ENCODE data around the gene PARD6G. TPM values are rescaled to one million over a fixed set of nuclear protein-coding genes. Genes with fewer than 3 reads are reported as not detected.
A peak's percentile ranks its signal among the peaks of the same experiment; 100 is the strongest.

Gene PARD6G
- total RNA-seq, 2 donors from 2014 or later = not detected

GRCh38 chr18:80126797-80127196 lies 120.5 kb downstream of the PARD6G start:
- Mint-ChIP-seq H3K4me1 (ENCODE audit: low read depth) (peaks cover 39% of the 10 kb centered on the region), H3K9me3 (no peaks in the 10 kb centered on the region), H3K27me3 (ENCODE audit: low read depth) (no peaks in the 10 kb centered on the region), H3K36me3 (ENCODE audit: insufficient read depth in 2 of 2) (peaks cover 4 to 22% of the 10 kb centered on the region in 2 donors), H3K27ac (peak overlapping the region; percentile 83), H3K4me3 (peak overlapping the region in 1 of 2 donors; percentile 67)
- DNase-seq (no peak), ATAC-seq (replicated peaks in 1 of 2) (peak in 1 of 2 donors; percentile 50)

- no peak for DNase-seq
- H3K36me3 Mint-ChIP-seq (ENCODE audit: insufficient read depth in 2 of 2) = peaks cover 6 to 27% of the 10 kb centered on the region in 2 donors
Observed at GRCh38 chr18:80124131-80124530, 123.2 kb downstream of the PARD6G start.

GRCh38 chr18:80120932-80121331 lies 126.4 kb downstream of the PARD6G start:
- no peak overlapping the region for H3K27ac Mint-ChIP-seq
- H3K36me3 Mint-ChIP-seq (ENCODE audit: insufficient read depth in 2 of 2) = peaks cover 6 to 36% of the 10 kb centered on the region in 2 donors
- peaks cover 13% of the 10 kb centered on the region for H3K4me1 Mint-ChIP-seq (ENCODE audit: low read depth)
- no peak overlapping the region for H3K4me3 Mint-ChIP-seq
- DNase-seq (no peak), ATAC-seq (replicated peaks in 1 of 2) (no peak)
- no peaks in the 10 kb centered on the region for H3K9me3 Mint-ChIP-seq
- no peaks in the 10 kb centered on the region for H3K27me3 Mint-ChIP-seq (ENCODE audit: low read depth)

More at GRCh38 chr18:80124131-80124530, 123.2 kb downstream of the PARD6G start:
- Mint-ChIP-seq H3K4me1 (ENCODE audit: low read depth) (peaks cover 20% of the 10 kb centered on the region), H3K27me3 (ENCODE audit: low read depth) (no peaks in the 10 kb centered on the region), H3K27ac (peak overlapping the region; percentile 42), H3K4me3 (no peak overlapping the region), H3K9me3 (no peaks in the 10 kb centered on the region)
- no peak for ATAC-seq (replicated peaks in 1 of 2)

- Mint-ChIP-seq H3K27me3 (ENCODE audit: low read depth) (no peaks in the 10 kb centered on the region), H3K27ac (no peak overlapping the region), H3K36me3 (ENCODE audit: insufficient read depth in 2 of 2) (peaks cover 6 to 35% of the 10 kb centered on the region in 2 donors), H3K9me3 (no peaks in the 10 kb centered on the region), H3K4me1 (ENCODE audit: low read depth) (peaks cover 26% of the 10 kb centered on the region), H3K4me3 (no peak overlapping the region)
- ATAC-seq (replicated peaks in 1 of 2) = no peak
- no peak for DNase-seq
Observed at GRCh38 chr18:80119111-80119510, 128.2 kb downstream of the PARD6G start.

- Mint-ChIP-seq H3K4me1 (ENCODE audit: low read depth) (peaks cover 48% of the 10 kb centered on the region), H3K9me3 (no peaks in the 10 kb centered on the region), H3K4me3 (no peak overlapping the region), H3K27me3 (ENCODE audit: low read depth) (no peaks in the 10 kb centered on the region), H3K36me3 (ENCODE audit: insufficient read depth in 2 of 2) (peaks cover 7 to 26% of the 10 kb centered on the region in 2 donors), H3K27ac (no peak overlapping the region)
- DNase-seq = no peak
- ATAC-seq (replicated peaks in 1 of 2) = no peak
Observed at GRCh38 chr18:80115035-80115434, 132.3 kb downstream of the PARD6G start.

- H3K27ac Mint-ChIP-seq = no peak overlapping the region
Observed at GRCh38 chr18:80112624-80113248, 134.6 kb downstream of the PARD6G start.

GRCh38 chr18:80109676-80110078 lies 137.6 kb downstream of the PARD6G start:
- Mint-ChIP-seq H3K27ac (peak overlapping the region; percentile 92), H3K4me3 (peak overlapping the region; percentile 81 to 89), H3K9me3 (peaks cover 0 to 2% of the 10 kb centered on the region in 2 donors), H3K4me1 (ENCODE audit: low read depth) (peaks cover 66% of the 10 kb centered on the region), H3K27me3 (ENCODE audit: low read depth) (no peaks in the 10 kb centered on the region), H3K36me3 (ENCODE audit: insufficient read depth in 2 of 2) (peaks cover 4 to 7% of the 10 kb centered on the region in 2 donors)
- DNase-seq = no peak
- peak; percentile 22 to 37 for ATAC-seq (replicated peaks in 1 of 2)

More at GRCh38 chr18:80112624-80113248, 134.6 kb downstream of the PARD6G start:
- H3K4me3 Mint-ChIP-seq = no peak overlapping the region
- peaks cover 0 to 2% of the 10 kb centered on the region in 2 donors for H3K9me3 Mint-ChIP-seq
- H3K36me3 Mint-ChIP-seq (ENCODE audit: insufficient read depth in 2 of 2) = peaks cover 4 to 14% of the 10 kb centered on the region in 2 donors
- DNase-seq (no peak), ATAC-seq (replicated peaks in 1 of 2) (no peak)
- H3K27me3 Mint-ChIP-seq (ENCODE audit: low read depth) = no peaks in the 10 kb centered on the region
- H3K4me1 Mint-ChIP-seq (ENCODE audit: low read depth) = peaks cover 61% of the 10 kb centered on the region

- Mint-ChIP-seq H3K27ac (peak within 1 kb of the TSS; percentile 92), H3K9me3 (peaks cover 0 to 2% of the 10 kb centered on the region in 2 donors), H3K4me1 (ENCODE audit: low read depth) (peaks cover 60% of the 10 kb centered on the region), H3K27me3 (ENCODE audit: low read depth) (no peaks in the 10 kb centered on the region), H3K4me3 (peak within 1 kb of the TSS; percentile 81 to 89), H3K36me3 (ENCODE audit: insufficient read depth in 2 of 2) (peaks cover 4 to 7% of the 10 kb centered on the region in 2 donors)
- ATAC-seq (replicated peaks in 1 of 2) (peak; percentile 79), DNase-seq (peak; percentile 83 to 87)
Observed at GRCh38 chr18:80108739-80109675, 138.3 kb downstream of the PARD6G start, which contains the start of gene ADNP2. Gene ADNP2 (plus strand): TSS chr18:80109262. CDS start chr18:80117543, 8,281 bp downstream.

- H3K4me3 Mint-ChIP-seq = peak overlapping the region; percentile 76 to 80
- DNase-seq = no peak
- peaks cover 4 to 5% of the 10 kb centered on the region in 2 donors for H3K36me3 Mint-ChIP-seq (ENCODE audit: insufficient read depth in 2 of 2)
- ATAC-seq (replicated peaks in 1 of 2) = no peak
- no peaks in the 10 kb centered on the region for H3K27me3 Mint-ChIP-seq (ENCODE audit: low read depth)
- H3K27ac Mint-ChIP-seq = peak overlapping the region; percentile 68
- peaks cover 51% of the 10 kb centered on the region for H3K4me1 Mint-ChIP-seq (ENCODE audit: low read depth)
- peaks cover 0 to 2% of the 10 kb centered on the region in 2 donors for H3K9me3 Mint-ChIP-seq
Observed at GRCh38 chr18:80108121-80108536, 139.2 kb downstream of the PARD6G start.

- DNase-seq (no peak), ATAC-seq (replicated peaks in 1 of 2) (no peak)
- peaks cover 0 to 2% of the 10 kb centered on the region in 2 donors for H3K9me3 Mint-ChIP-seq
- peaks cover 4 to 5% of the 10 kb centered on the region in 2 donors for H3K36me3 Mint-ChIP-seq (ENCODE audit: insufficient read depth in 2 of 2)
- H3K4me1 Mint-ChIP-seq (ENCODE audit: low read depth) = peaks cover 50% of the 10 kb centered on the region
- H3K27ac Mint-ChIP-seq = peak overlapping the region; percentile 47
- H3K4me3 Mint-ChIP-seq = no peak overlapping the region
- H3K27me3 Mint-ChIP-seq (ENCODE audit: low read depth) = no peaks in the 10 kb centered on the region
Observed at GRCh38 chr18:80107426-80107825, 139.9 kb downstream of the PARD6G start.
